ENCODE measurements around the gene DEDD.
A peak's percentile ranks its signal among the peaks of the same experiment; 100 is the strongest.

The DEDD gene

GRCh38 chr1:161171191-161171590 lies 38.7 kb upstream of the DEDD start:
- H3K4me1 ChIP-seq (ENCODE audit: insufficient read depth, low read length): peaks cover 33% of the 10 kb centered on the region
- peaks cover 63% of the 10 kb centered on the region for H3K36me3 ChIP-seq (ENCODE audit: insufficient read depth, low read length)

GRCh38 chr1:161168906-161169305 lies 36.4 kb upstream of the DEDD start:
- ATAC-seq (ENCODE audit: insufficient read depth, low read depth) (no peak), DNase-seq (no peak)
- Histone ChIP-seq H3K36me3 (ENCODE audit: insufficient read depth, low read length) (peaks cover 59% of the 10 kb centered on the region), H4K20me1 (ENCODE audit: insufficient read depth, low read length) (no peaks in the 10 kb centered on the region), H3K4me2 (ENCODE audit: insufficient read depth, low read length) (no peak overlapping the region), H2AFZ (ENCODE audit: low read depth, low read length) (no peak overlapping the region), H3K4me1 (ENCODE audit: insufficient read depth, low read length) (peaks cover 40% of the 10 kb centered on the region), H3K9ac (ENCODE audit: low read depth, low read length) (no peak overlapping the region), H3K27me3 (ENCODE audit: insufficient read depth, low read length, poor library complexity) (no peaks in the 10 kb centered on the region), H3K4me3 (ENCODE audit: low read depth in 1 of 2, low read length in 2 of 2) (no peak overlapping the region), H3K27ac (ENCODE audit: low read length) (no peak overlapping the region), H3K79me2 (ENCODE audit: insufficient read depth, low read length) (peaks cover 9% of the 10 kb centered on the region), H3K9me3 (ENCODE audit: insufficient read depth, low read length, severe bottlenecking) (no peaks in the 10 kb centered on the region)
- TF ChIP-seq CTCF (IDR thresholded peaks at IDR 0.05; ENCODE audit: borderline replicate concordance, extremely low read depth, low read length, poor library complexity, severe bottlenecking) (no peak), EZH2 (IDR thresholded peaks at IDR 0.05; ENCODE audit: borderline replicate concordance, low read depth, low read length, severe bottlenecking) (no peak)

More at GRCh38 chr1:161171191-161171590, 38.7 kb upstream of the DEDD start:
- Histone ChIP-seq H3K79me2 (ENCODE audit: insufficient read depth, low read length) (peaks cover 17% of the 10 kb centered on the region), H3K4me2 (ENCODE audit: insufficient read depth, low read length) (no peak overlapping the region), H4K20me1 (ENCODE audit: insufficient read depth, low read length) (no peaks in the 10 kb centered on the region), H3K9me3 (ENCODE audit: insufficient read depth, low read length, severe bottlenecking) (no peaks in the 10 kb centered on the region), H2AFZ (ENCODE audit: low read depth, low read length) (no peak overlapping the region), H3K4me3 (ENCODE audit: low read depth in 1 of 2, low read length in 2 of 2) (no peak overlapping the region), H3K27ac (ENCODE audit: low read length) (no peak overlapping the region), H3K9ac (ENCODE audit: low read depth, low read length) (no peak overlapping the region), H3K27me3 (ENCODE audit: insufficient read depth, low read length, poor library complexity) (no peaks in the 10 kb centered on the region)
- no peak for DNase-seq
- no peak for ATAC-seq (ENCODE audit: insufficient read depth, low read depth)
- no peak for TF ChIP-seq EZH2 (IDR thresholded peaks at IDR 0.05; ENCODE audit: borderline replicate concordance, low read depth, low read length, severe bottlenecking)
- TF ChIP-seq CTCF (IDR thresholded peaks at IDR 0.05; ENCODE audit: borderline replicate concordance, extremely low read depth, low read length, poor library complexity, severe bottlenecking): peak; percentile 24

- H3K9ac ChIP-seq (ENCODE audit: low read depth, low read length): peak overlapping the region; percentile 90
- H2AFZ ChIP-seq (ENCODE audit: low read depth, low read length): peak overlapping the region; percentile 96
- H4K20me1 ChIP-seq (ENCODE audit: insufficient read depth, low read length): no peaks in the 10 kb centered on the region
- peaks cover 9% of the 10 kb centered on the region for H3K79me2 ChIP-seq (ENCODE audit: insufficient read depth, low read length)
- H3K4me1 ChIP-seq (ENCODE audit: insufficient read depth, low read length): peaks cover 55% of the 10 kb centered on the region
- no peak for DNase-seq
- TF ChIP-seq CTCF (IDR thresholded peaks at IDR 0.05; ENCODE audit: borderline replicate concordance, extremely low read depth, low read length, poor library complexity, severe bottlenecking) (peak; percentile 5), EZH2 (IDR thresholded peaks at IDR 0.05; ENCODE audit: borderline replicate concordance, low read depth, low read length, severe bottlenecking) (no peak)
- H3K27ac ChIP-seq (ENCODE audit: low read length): peak overlapping the region; percentile 66
- ATAC-seq (ENCODE audit: insufficient read depth, low read depth): no peak
- peaks cover 59% of the 10 kb centered on the region for H3K36me3 ChIP-seq (ENCODE audit: insufficient read depth, low read length)
- no peaks in the 10 kb centered on the region for H3K27me3 ChIP-seq (ENCODE audit: insufficient read depth, low read length, poor library complexity)
- peak overlapping the region; percentile 79 to 92 for H3K4me3 ChIP-seq (ENCODE audit: low read depth in 1 of 2, low read length in 2 of 2)
- H3K9me3 ChIP-seq (ENCODE audit: insufficient read depth, low read length, severe bottlenecking): no peaks in the 10 kb centered on the region
- H3K4me2 ChIP-seq (ENCODE audit: insufficient read depth, low read length): peak overlapping the region; percentile 100
These were observed 34.4 kb upstream of the DEDD start for GRCh38 chr1:161166669-161167548.
